OCI-LY7 (cell line): Measurements from ENCODE around the gene EP400. TPM values are rescaled to one million over a fixed set of nuclear protein-coding genes. Genes with fewer than 3 reads are reported as not detected.
A peak's percentile ranks its signal among the peaks of the same experiment; 100 is the strongest.

Source experiments
- BruUV-seq: library from RNA; stranded (reverse); fragments of 400-500 nt; replicated peaks from 2 replicates; lab custom pipeline; 2021; lab: Mats Ljungman, UMichigan
- CTCF ChIA-PET: fragments of 300-600 bp; sonication (Branson Sonifier 250); formaldehyde crosslinking; loops from one replicate; lab custom pipeline; 2022; ENCODE audit warnings: antibody characterized with exemption; ENCODE audit not compliant: unreplicated experiment; lab: Charles Lee
- POLR2A ChIA-PET: fragments of 300-600 bp; sonication (Branson Sonifier 250); formaldehyde crosslinking; loops from one replicate; lab custom pipeline; 2022; ENCODE audit warnings: antibody characterized with exemption; lab: Charles Lee
- DNase-seq: peaks from one replicate; pipeline ENCODE4 v3.0.0-alpha.2; 2015; ENCODE audit warnings: low spot score
- H2AFZ ChIP-seq: fragments of 200-600 bp; sonication (generic), shearing (Covaris generic); 2 replicates; pipeline ENCODE4 v1.6.1; 2014; ENCODE audit warnings: mild to moderate bottlenecking, antibody characterized with exemption, low read length, moderate library complexity
- H3K27ac ChIP-seq: fragments of 200-600 bp; sonication (generic); 2 replicates; pipeline ENCODE4 v1.5.1; 2014; ENCODE audit warnings: mixed run types, low read depth, mild to moderate bottlenecking, moderate library complexity, low read length, inconsistent platforms; ENCODE audit not compliant: poor library complexity, severe bottlenecking
- H3K36me3 ChIP-seq: fragments of 200-600 bp; sonication (generic); 2 replicates; pipeline ENCODE4 v1.6.1; 2014; ENCODE audit warnings: mild to moderate bottlenecking, antibody characterized with exemption, low read length, moderate library complexity, mixed read lengths; ENCODE audit not compliant: insufficient read depth
- H3K4me1 ChIP-seq: fragments of 200-600 bp; sonication (generic); 2 replicates; pipeline ENCODE4 v1.5.1; 2014; ENCODE audit warnings: mild to moderate bottlenecking, low read length; ENCODE audit not compliant: insufficient read depth, poor library complexity, severe bottlenecking
- H3K4me2 ChIP-seq: fragments of 200-600 bp; sonication (generic); 2 replicates; pipeline ENCODE4 v1.6.1; 2014; ENCODE audit warnings: mild to moderate bottlenecking, low read length
- H3K4me3 ChIP-seq: fragments of 200-600 bp; sonication (generic); 2 replicates; pipeline ENCODE4 v1.5.1; 2014; ENCODE audit warnings: mild to moderate bottlenecking, low read depth, low read length; ENCODE audit not compliant: poor library complexity, severe bottlenecking
- H3K79me2 ChIP-seq: fragments of 200-600 bp; sonication (generic); 2 replicates; pipeline ENCODE4 v1.6.1; 2016; ENCODE audit warnings: low read depth, mild to moderate bottlenecking, low read length, moderate library complexity, mixed read lengths; ENCODE audit not compliant: insufficient read depth
- H3K9me2 ChIP-seq: fragments of 200-600 bp; sonication (generic); 2 replicates; pipeline ENCODE4 v1.6.1; 2016; ENCODE audit warnings: mild to moderate bottlenecking, low read length, mixed read lengths; ENCODE audit not compliant: insufficient read depth
- H3K9me3 ChIP-seq: fragments of 200-600 bp; sonication (generic); 2 replicates; pipeline ENCODE4 v1.6.1; 2014; ENCODE audit warnings: mild to moderate bottlenecking, mixed run types, low read length, mixed read lengths
- H4K20me1 ChIP-seq: fragments of 200-600 bp; sonication (generic); 2 replicates; pipeline ENCODE4 v1.6.1; 2014; ENCODE audit warnings: mild to moderate bottlenecking, antibody characterized with exemption, low read length, moderate library complexity, mixed read lengths; ENCODE audit not compliant: insufficient read depth
- EZH2phosphoT487 ChIP-seq: fragments of 200-600 bp; sonication (generic); IDR thresholded peaks from 2 replicates; pipeline ENCODE4 v1.6.1; 2018; ENCODE audit warnings: low read depth, borderline replicate concordance, mild to moderate bottlenecking, mixed run types, antibody characterized with exemption, low read length, moderate library complexity, mixed read lengths
- intact Hi-C: fragments of 100-400 bp; cut with micrococcal nuclease; formaldehyde crosslinking; loops from one replicate; pipeline ENCODE4 v1.10.0; 2022; ENCODE audit not compliant: unreplicated experiment
- total RNA-seq, 2 experiments: library from RNA; depleted of rRNA in 1 of 2; stranded (reverse); fragments of >200 nt in 1 of 2; shearing (Covaris generic) in 1 of 2; gene quantifications; 2 replicates each; pipeline ENCODE4 v1.2.3, GENCODE V29; 2014 to 2022
- TF ChIP-seq, protein P1 (sequence below): fragments of 200-600 bp; sonication (generic); conservative IDR thresholded peaks from 2 replicates; pipeline ENCODE4 v1.5.1; 2014; ENCODE audit warnings: mild to moderate bottlenecking, antibody characterized with exemption, low read length, moderate library complexity, mixed read lengths

Gene EP400
- total RNA-seq, 2 experiments from 2014 or later, result 20.7 to 56.2 TPM

- H3K79me2 ChIP-seq, result no peaks in the 10 kb centered on the region
- no peak overlapping the region for H3K4me3 ChIP-seq
- ChIA-PET POLR2A (interaction anchor here (0.6 to 2.1 kb wide), 2 partner anchors 10 to 18 kb away, joined by 3 to 7 read pairs; no protein-coding TSS in a partner anchor), CTCF (no interaction called here)
- H3K9me3 ChIP-seq, result no peaks in the 10 kb centered on the region
- BruUV-seq, result no TSS peak
- TF ChIP-seq, protein P1, sequence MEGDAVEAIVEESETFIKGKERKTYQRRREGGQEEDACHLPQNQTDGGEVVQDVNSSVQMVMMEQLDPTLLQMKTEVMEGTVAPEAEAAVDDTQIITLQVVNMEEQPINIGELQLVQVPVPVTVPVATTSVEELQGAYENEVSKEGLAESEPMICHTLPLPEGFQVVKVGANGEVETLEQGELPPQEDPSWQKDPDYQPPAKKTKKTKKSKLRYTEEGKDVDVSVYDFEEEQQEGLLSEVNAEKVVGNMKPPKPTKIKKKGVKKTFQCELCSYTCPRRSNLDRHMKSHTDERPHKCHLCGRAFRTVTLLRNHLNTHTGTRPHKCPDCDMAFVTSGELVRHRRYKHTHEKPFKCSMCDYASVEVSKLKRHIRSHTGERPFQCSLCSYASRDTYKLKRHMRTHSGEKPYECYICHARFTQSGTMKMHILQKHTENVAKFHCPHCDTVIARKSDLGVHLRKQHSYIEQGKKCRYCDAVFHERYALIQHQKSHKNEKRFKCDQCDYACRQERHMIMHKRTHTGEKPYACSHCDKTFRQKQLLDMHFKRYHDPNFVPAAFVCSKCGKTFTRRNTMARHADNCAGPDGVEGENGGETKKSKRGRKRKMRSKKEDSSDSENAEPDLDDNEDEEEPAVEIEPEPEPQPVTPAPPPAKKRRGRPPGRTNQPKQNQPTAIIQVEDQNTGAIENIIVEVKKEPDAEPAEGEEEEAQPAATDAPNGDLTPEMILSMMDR, result no peak
- TF ChIP-seq EZH2phosphoT487, result no peak
- H3K9me2 ChIP-seq, result no peaks in the 10 kb centered on the region
- DNase-seq, result no peak
- intact Hi-C loops, result no loop called here
- H2AFZ ChIP-seq, result no peak overlapping the region
- peaks cover 82% of the 10 kb centered on the region for H3K36me3 ChIP-seq
- peak overlapping the region; percentile 51 for H3K4me2 ChIP-seq
- peak overlapping the region; percentile 83 for H3K27ac ChIP-seq
- H3K4me1 ChIP-seq, result peaks cover 35% of the 10 kb centered on the region
- no peaks in the 10 kb centered on the region for H4K20me1 ChIP-seq
Observed at GRCh38 chr12:132055535-132056096, 105.9 kb downstream of the EP400 start.

DNA sequence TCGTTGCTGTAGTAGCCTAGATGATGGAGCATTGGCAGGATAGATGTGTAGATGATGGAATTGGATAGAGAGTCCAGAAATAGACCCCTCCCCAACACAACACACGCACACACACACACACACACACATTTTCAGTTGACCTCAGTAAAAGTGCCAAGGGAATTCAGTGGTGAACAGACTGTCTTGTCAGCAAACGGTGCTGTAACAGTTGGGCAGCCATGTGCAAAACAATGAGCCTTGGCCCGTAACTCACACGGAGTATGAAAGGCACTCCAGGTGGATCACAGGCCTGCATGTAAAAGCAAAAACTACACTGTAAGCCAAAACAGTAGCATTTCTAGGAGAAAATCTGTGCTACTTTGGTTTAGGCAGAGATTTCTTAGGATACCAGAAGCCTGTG is 106.6 kb downstream of the EP400 start:
- Histone ChIP-seq H4K20me1 (no peaks in the 10 kb centered on the region), H3K36me3 (peaks cover 75% of the 10 kb centered on the region), H3K9me3 (no peaks in the 10 kb centered on the region), H2AFZ (no peak overlapping the region), H3K27ac (peak overlapping the region; percentile 83), H3K4me1 (peaks cover 35% of the 10 kb centered on the region), H3K4me3 (no peak overlapping the region), H3K9me2 (no peaks in the 10 kb centered on the region), H3K79me2 (no peaks in the 10 kb centered on the region), H3K4me2 (peak overlapping the region; percentile 51)
- TF ChIP-seq, protein P1, result no peak
- no peak for TF ChIP-seq EZH2phosphoT487
- BruUV-seq, result no TSS peak
- CTCF ChIA-PET, result no interaction called here
- intact Hi-C loops, result no loop called here
- POLR2A ChIA-PET, result interaction anchor here (0.9 to 2.1 kb wide), 2 partner anchors 9 to 276 kb away, joined by 3 to 7 read pairs; no protein-coding TSS in a partner anchor
- peak; percentile 75 for DNase-seq

- Histone ChIP-seq H2AFZ (no peak overlapping the region), H4K20me1 (no peaks in the 10 kb centered on the region), H3K4me1 (peaks cover 35% of the 10 kb centered on the region), H3K9me2 (no peaks in the 10 kb centered on the region), H3K4me3 (no peak overlapping the region), H3K36me3 (peaks cover 74% of the 10 kb centered on the region), H3K27ac (peak overlapping the region; percentile 83), H3K9me3 (no peaks in the 10 kb centered on the region), H3K79me2 (no peaks in the 10 kb centered on the region), H3K4me2 (peak overlapping the region; percentile 51; the same call in 1 of the 2 replicates)
- intact Hi-C loops, result no loop called here
- no peak for TF ChIP-seq EZH2phosphoT487
- TF ChIP-seq, protein P1, result no peak
- no TSS peak for BruUV-seq
- ChIA-PET POLR2A (interaction anchor here (0.7 to 2.1 kb wide), 4 partner anchors 8 to 1082 kb away, joined by 3 to 7 read pairs (median 3); no protein-coding TSS in a partner anchor), CTCF (no interaction called here)
- DNase-seq, result peak; percentile 23
Observed at GRCh38 chr12:132056951-132057350, 107.2 kb downstream of the EP400 start.
